H9 (cell line): ENCODE results near the gene WIPI1. TPM values are rescaled to one million over a fixed set of nuclear protein-coding genes. Genes with fewer than 3 reads are reported as not detected.

Experiments
- DNase-seq: peaks from one replicate; pipeline ENCODE4 v3.0.0-alpha.2; 2017
- H2AFZ ChIP-seq: one replicate; pipeline ENCODE4 v1.6.1; 2013; ENCODE audit warnings: mild to moderate bottlenecking, low read length, control low read depth, moderate library complexity
- H2AK5ac ChIP-seq: 2 replicates; pipeline ENCODE4 v1.6.1; 2013; ENCODE audit warnings: low read length, control low read depth, mixed read lengths; ENCODE audit not compliant: insufficient read length
- H2BK120ac ChIP-seq: one replicate; pipeline ENCODE4 v1.6.1; 2013; ENCODE audit warnings: low read depth, mild to moderate bottlenecking, low read length, control low read depth, inconsistent platforms; ENCODE audit not compliant: poor library complexity, severe bottlenecking
- H2BK12ac ChIP-seq: 2 replicates; pipeline ENCODE4 v1.6.1; 2013; ENCODE audit warnings: low read length, control low read depth, mixed read lengths, low read depth; ENCODE audit not compliant: insufficient read length
- H2BK15ac ChIP-seq: 2 replicates; pipeline ENCODE4 v1.6.1; 2013; ENCODE audit warnings: low read depth, low read length, control low read depth
- H2BK20ac ChIP-seq: one replicate; pipeline ENCODE4 v1.6.1; 2013; ENCODE audit warnings: low read depth, mild to moderate bottlenecking, low read length, control low read depth, inconsistent platforms; ENCODE audit not compliant: poor library complexity, severe bottlenecking
- H2BK5ac ChIP-seq: 2 replicates; pipeline ENCODE4 v1.6.1; 2013; ENCODE audit warnings: low read length, control low read depth, mixed read lengths; ENCODE audit not compliant: insufficient read length
- H3K14ac ChIP-seq: 2 replicates; pipeline ENCODE4 v1.6.1; 2013; ENCODE audit warnings: low read length, control low read depth; ENCODE audit not compliant: insufficient read depth
- H3K18ac ChIP-seq: 2 replicates; pipeline ENCODE4 v1.6.1; 2013; ENCODE audit warnings: low read depth, mild to moderate bottlenecking, mixed read lengths, low read length, control low read depth; ENCODE audit not compliant: insufficient read length
- H3K23ac ChIP-seq: 2 replicates; pipeline ENCODE4 v1.6.1; 2013; ENCODE audit warnings: low read length, control low read depth, mixed read lengths, low read depth; ENCODE audit not compliant: insufficient read length
- H3K23me2 ChIP-seq: 2 replicates; pipeline ENCODE4 v1.6.1; 2013; ENCODE audit warnings: low read depth, mild to moderate bottlenecking, mixed read lengths, low read length, control low read depth; ENCODE audit not compliant: insufficient read length, poor library complexity, severe bottlenecking
- H3K27ac ChIP-seq: 2 replicates; pipeline ENCODE4 v1.5.1; 2013; ENCODE audit warnings: low read length, control low read depth, mixed read lengths, low read depth; ENCODE audit not compliant: insufficient read length
- H3K27me3 ChIP-seq: 2 replicates; pipeline ENCODE4 v1.6.1; 2013; ENCODE audit warnings: low read length, control low read depth, inconsistent platforms; ENCODE audit not compliant: insufficient read depth
- H3K4ac ChIP-seq: 2 replicates; pipeline ENCODE4 v1.6.1; 2013; ENCODE audit warnings: low read depth, mild to moderate bottlenecking, control low read depth, inconsistent platforms, low read length, moderate library complexity
- H3K4me1 ChIP-seq: 2 replicates; pipeline ENCODE4 v1.6.1; 2013; ENCODE audit warnings: low read length, control low read depth, inconsistent platforms; ENCODE audit not compliant: insufficient read depth
- H3K4me2 ChIP-seq: 2 replicates; pipeline ENCODE4 v1.6.1; 2013; ENCODE audit warnings: low read length, control low read depth, mixed read lengths; ENCODE audit not compliant: insufficient read length, insufficient read depth
- H3K56ac ChIP-seq: 2 replicates; pipeline ENCODE4 v1.6.1; 2013; ENCODE audit warnings: low read depth, mild to moderate bottlenecking, mixed read lengths, low read length, control low read depth; ENCODE audit not compliant: insufficient read length
- H3K79me1 ChIP-seq: 2 replicates; pipeline ENCODE4 v1.6.1; 2013; ENCODE audit warnings: low read depth, mild to moderate bottlenecking, moderate library complexity, low read length, control low read depth, inconsistent platforms; ENCODE audit not compliant: insufficient read depth, poor library complexity, severe bottlenecking
- H3K79me2 ChIP-seq: 2 replicates; pipeline ENCODE4 v1.6.1; 2013; ENCODE audit warnings: low read length, control low read depth, inconsistent platforms; ENCODE audit not compliant: insufficient read depth
- H3K9ac ChIP-seq: 2 replicates; pipeline ENCODE4 v1.6.1; 2013; ENCODE audit warnings: low read length, control low read depth, mixed read lengths; ENCODE audit not compliant: insufficient read length; ENCODE audit errors: extremely low read depth
- H3K9me3 ChIP-seq: one replicate; pipeline ENCODE4 v1.6.1; 2013; ENCODE audit warnings: low read depth, low read length, inconsistent platforms; ENCODE audit not compliant: control insufficient read depth
- H3T11ph ChIP-seq: one replicate; pipeline ENCODE4 v1.6.1; 2013; ENCODE audit warnings: mild to moderate bottlenecking, low read length, control low read depth, inconsistent platforms
- H4K20me1 ChIP-seq: one replicate; pipeline ENCODE4 v1.6.1; 2013; ENCODE audit not compliant: control insufficient read depth, insufficient read length, insufficient read depth
- H4K5ac ChIP-seq: 2 replicates; pipeline ENCODE4 v1.6.1; 2013; ENCODE audit warnings: low read depth, mild to moderate bottlenecking, mixed read lengths, low read length, control low read depth; ENCODE audit not compliant: insufficient read length
- H4K8ac ChIP-seq: replicated peaks from 2 replicates; pipeline ENCODE4 v1.6.1; 2013; ENCODE audit warnings: low read length, control low read depth, mixed read lengths, low read depth; ENCODE audit not compliant: insufficient read length
- H4K91ac ChIP-seq: 2 replicates; pipeline ENCODE4 v1.6.1; 2013; ENCODE audit warnings: low read depth, mild to moderate bottlenecking, moderate library complexity, mixed read lengths, low read length, control low read depth; ENCODE audit not compliant: insufficient read length
- H3K27ac Mint-ChIP-seq, 3 experiments: 2 replicates in 2 of 3; 3 replicates in 1 of 3; pipeline ENCODE4 v1.8.0; 2020 to 2021; ENCODE audit warnings: mixed read lengths in 3 of 3, mild to moderate bottlenecking in 1 of 3, moderate library complexity in 1 of 3
- H3K27me3 Mint-ChIP-seq: 2 replicates; pipeline ENCODE4 v1.8.0; 2021; ENCODE audit warnings: low read depth, mild to moderate bottlenecking, moderate library complexity, mixed read lengths
- H3K36me3 Mint-ChIP-seq, 3 experiments: 2 replicates in 2 of 3; 3 replicates in 1 of 3; pipeline ENCODE4 v1.8.0; 2020 to 2021; ENCODE audit warnings: low read depth in 3 of 3, mixed read lengths in 3 of 3; ENCODE audit not compliant: insufficient read depth in 1 of 3
- H3K4me1 Mint-ChIP-seq, 2 experiments: 2 replicates each; pipeline ENCODE4 v1.8.0; 2020; ENCODE audit warnings: mixed read lengths in 2 of 2
- H3K4me3 Mint-ChIP-seq, 2 experiments: 2 replicates in 1 of 2; 3 replicates in 1 of 2; pipeline ENCODE4 v1.8.0; 2020 to 2021; ENCODE audit warnings: mild to moderate bottlenecking in 2 of 2, mixed read lengths in 2 of 2, moderate library complexity in 1 of 2
- H3K9me3 Mint-ChIP-seq, 2 experiments: 2 replicates in 1 of 2; 3 replicates in 1 of 2; pipeline ENCODE4 v1.8.0; 2020; ENCODE audit warnings: mild to moderate bottlenecking in 2 of 2, mixed read lengths in 2 of 2, moderate library complexity in 1 of 2
- WGBS: extraction: QIAGEN DNeasy Blood & Tissue Kit; methylation state at CpG from one replicate; pipeline ENCODE4 v1.1.7; 2013; ENCODE audit warnings: missing lambda C conversion rate, low lambda C conversion rate, mixed read lengths; ENCODE audit not compliant: insufficient read length; ENCODE audit errors: extremely low coverage; 5-methylcytosine and 5-hydroxymethylcytosine counted together
- total RNA-seq: library from RNA; stranded (reverse); gene quantifications from 2 replicates; pipeline ENCODE4 v1.2.1, GENCODE V29; 2021
- TF ChIP-seq, protein P1 (sequence below): fragments of 200-600 bp; sonication (generic); conservative IDR thresholded peaks from 3 replicates; pipeline ENCODE4 v1.8.0; 2021; ENCODE audit warnings: antibody characterized with exemption, mild to moderate bottlenecking

WIPI1 gene
- total RNA-seq, 1 experiment from 2014 or later: 15.4 TPM

DNA sequence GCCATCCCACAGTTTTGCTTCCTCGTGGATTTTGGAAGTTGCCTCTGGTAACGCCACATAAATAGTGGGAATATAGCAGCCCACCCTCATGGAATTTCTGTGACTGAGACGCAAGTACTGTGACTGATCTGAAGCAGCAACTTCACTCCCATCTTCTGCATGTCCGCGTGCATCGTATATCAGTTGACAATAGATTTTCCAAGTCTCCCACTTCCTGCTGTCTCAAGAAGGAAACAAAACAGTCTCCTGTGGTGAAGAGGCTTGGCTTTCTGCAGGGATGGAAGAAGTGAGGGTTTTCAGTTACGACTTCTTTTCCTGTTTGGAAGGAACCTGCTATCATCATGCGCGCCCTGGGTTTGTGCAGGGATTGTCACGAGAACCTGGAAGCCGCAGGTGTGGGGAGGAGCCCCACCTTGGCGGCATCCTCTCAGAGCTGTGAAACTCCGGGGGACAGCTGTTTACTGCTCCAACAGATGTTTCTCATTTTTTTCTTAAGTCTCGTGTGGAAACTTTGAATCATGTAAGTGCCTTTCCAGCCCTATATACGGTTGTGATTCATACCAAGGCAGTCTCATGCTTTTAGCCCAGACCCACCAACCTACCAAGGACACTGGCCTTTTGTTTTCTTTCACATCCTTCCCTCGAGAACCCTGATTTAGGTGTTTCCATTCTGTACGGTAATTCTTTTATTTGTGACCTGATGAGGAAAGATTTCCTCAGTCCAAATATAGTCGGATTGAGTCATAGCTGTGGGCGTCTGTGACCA is 57.5 kb downstream of the WIPI1 start:
- H3K79me1 ChIP-seq: no peaks in the 10 kb centered on the region
- peaks cover 8 to 9% of the 10 kb centered on the region in 2 experiments for H3K9me3 Mint-ChIP-seq
- H3K4me1 Mint-ChIP-seq: peaks cover 23 to 24% of the 10 kb centered on the region in 2 experiments
- no peak overlapping the region for H3K14ac ChIP-seq
- H2AK5ac ChIP-seq: no peak overlapping the region
- peaks cover 3% of the 10 kb centered on the region for H3K27me3 Mint-ChIP-seq
- H2BK12ac ChIP-seq: no peak overlapping the region
- no peaks in the 10 kb centered on the region for H3K27me3 ChIP-seq
- H3K4ac ChIP-seq: no peak overlapping the region
- H3K56ac ChIP-seq: no peak overlapping the region
- no peaks in the 10 kb centered on the region for H4K20me1 ChIP-seq
- H3K4me3 Mint-ChIP-seq: no peak overlapping the region
- no CpG with 5 or more reads among the region's 19 CpGs for WGBS
- no peaks in the 10 kb centered on the region for H3K79me2 ChIP-seq
- H2BK15ac ChIP-seq: no peak overlapping the region
- no peak overlapping the region for H3K27ac ChIP-seq
- no peak overlapping the region for H4K91ac ChIP-seq
- H3K23me2 ChIP-seq: no peaks in the 10 kb centered on the region
- no peak overlapping the region for H3T11ph ChIP-seq
- TF ChIP-seq, protein P1, sequence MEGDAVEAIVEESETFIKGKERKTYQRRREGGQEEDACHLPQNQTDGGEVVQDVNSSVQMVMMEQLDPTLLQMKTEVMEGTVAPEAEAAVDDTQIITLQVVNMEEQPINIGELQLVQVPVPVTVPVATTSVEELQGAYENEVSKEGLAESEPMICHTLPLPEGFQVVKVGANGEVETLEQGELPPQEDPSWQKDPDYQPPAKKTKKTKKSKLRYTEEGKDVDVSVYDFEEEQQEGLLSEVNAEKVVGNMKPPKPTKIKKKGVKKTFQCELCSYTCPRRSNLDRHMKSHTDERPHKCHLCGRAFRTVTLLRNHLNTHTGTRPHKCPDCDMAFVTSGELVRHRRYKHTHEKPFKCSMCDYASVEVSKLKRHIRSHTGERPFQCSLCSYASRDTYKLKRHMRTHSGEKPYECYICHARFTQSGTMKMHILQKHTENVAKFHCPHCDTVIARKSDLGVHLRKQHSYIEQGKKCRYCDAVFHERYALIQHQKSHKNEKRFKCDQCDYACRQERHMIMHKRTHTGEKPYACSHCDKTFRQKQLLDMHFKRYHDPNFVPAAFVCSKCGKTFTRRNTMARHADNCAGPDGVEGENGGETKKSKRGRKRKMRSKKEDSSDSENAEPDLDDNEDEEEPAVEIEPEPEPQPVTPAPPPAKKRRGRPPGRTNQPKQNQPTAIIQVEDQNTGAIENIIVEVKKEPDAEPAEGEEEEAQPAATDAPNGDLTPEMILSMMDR: no peak
- H3K4me1 ChIP-seq: no peaks in the 10 kb centered on the region
- H3K9ac ChIP-seq: no peak overlapping the region
- H2BK20ac ChIP-seq: no peak overlapping the region
- H3K4me2 ChIP-seq: no peak overlapping the region
- H2BK5ac ChIP-seq: no peak overlapping the region
- H4K5ac ChIP-seq: no peak overlapping the region
- DNase-seq: peak; percentile 24
- no peak overlapping the region for H3K23ac ChIP-seq
- H4K8ac ChIP-seq: no peak overlapping the region
- H3K27ac Mint-ChIP-seq: no peak overlapping the region
- no peaks in the 10 kb centered on the region for H3K9me3 ChIP-seq
- no peak overlapping the region for H2BK120ac ChIP-seq
- H3K36me3 Mint-ChIP-seq: peaks cover 0 to 9% (median 3%) of the 10 kb centered on the region in 3 experiments; a peak in 3 of 7 replicates
- no peak overlapping the region for H2AFZ ChIP-seq
- H3K18ac ChIP-seq: no peak overlapping the region
